Testis (tissue), 3 donors: ENCODE results near the gene LRRD1. TPM values are rescaled to one million over a fixed set of nuclear protein-coding genes. Genes with fewer than 3 reads are reported as not detected.

ENCODE experiments used
- DNase-seq: peaks from one replicate; pipeline ENCODE4 v3.0.0-alpha.2; 2019
- H3K27ac ChIP-seq, 2 donors: fragments of 200-600 bp; sonication (generic); one replicate each; pipeline ENCODE4 v1.5.1; 2019
- H3K27me3 ChIP-seq: fragments of 200-600 bp; sonication (generic); one replicate; pipeline ENCODE4 v1.5.1; 2019
- H3K36me3 ChIP-seq: fragments of 200-600 bp; sonication (generic); one replicate; pipeline ENCODE4 v1.5.1; 2017; ENCODE audit warnings: low read depth; ENCODE audit errors: missing control alignments
- H3K4me1 ChIP-seq: fragments of 200-600 bp; sonication (generic); one replicate; pipeline ENCODE4 v1.5.1; 2019
- H3K4me3 ChIP-seq, 2 donors: fragments of 200-600 bp; sonication (generic); one replicate each; pipeline ENCODE4 v1.5.1; 2017 to 2019
- H3K9me3 ChIP-seq: fragments of 200-600 bp; sonication (generic); one replicate; pipeline ENCODE4 v1.5.1; 2017
- CTCF ChIP-seq, 3 experiments: fragments of 450-650 bp in 2 of 3; fragments of 200-600 bp in 1 of 3; sonication (generic) in 1 of 3; IDR thresholded peaks; one replicate each; pipeline ENCODE4 v1.5.1; 2016 to 2019; ENCODE audit warnings: antibody characterized with exemption in 3 of 3, mild to moderate bottlenecking in 2 of 3, moderate library complexity in 1 of 3
- POLR2A ChIP-seq: fragments of 450-650 bp; IDR thresholded peaks from one replicate; pipeline ENCODE4 v1.6.1; 2017; ENCODE audit warnings: antibody characterized with exemption, mild to moderate bottlenecking, moderate library complexity
- WGBS, 2 donors: methylation state at CpG; one replicate each; pipeline ENCODE4 v1.1.5; 2018; 5-methylcytosine and 5-hydroxymethylcytosine counted together
- intact Hi-C: fragments of 100-400 bp; cut with DNase I; formaldehyde crosslinking; loops from one replicate; pipeline ENCODE4 v1.15.1; 2023; ENCODE audit warnings: low total_unique reads
- microRNA-seq, 2 donors: library from miRNA; unstranded; fragments of <30 nt; microRNA quantifications; one replicate each; pipeline ENCODE4, GENCODE V29; 2016; ENCODE audit warnings: borderline number of aligned reads in 2 of 2, borderline replicate concordance in 1 of 2
- polyA plus RNA-seq: library from polyadenylated mRNA; stranded (reverse); fragments of 350-450 nt; fragmentation: Illumina TruSeq; extraction: RNeasy Lipid Tissue Mini Kit (QIAGEN cat#74804); gene quantifications from one replicate; pipeline ENCODE4 v1.2.3, GENCODE V29; 2014; ENCODE audit warnings: low read depth, low replicate concordance; ENCODE audit not compliant: insufficient read depth
- small RNA-seq, 2 donors: library from RNA; depleted of rRNA; stranded (forward); fragments of <200 nt; gene quantifications; one replicate each; pipeline ENCODE3, GENCODE V24; 2016
- total RNA-seq, 2 donors: library from RNA; depleted of rRNA; stranded (reverse); fragments of >200 nt; gene quantifications; one replicate each; pipeline ENCODE4 v1.2.3, GENCODE V29; 2016

LRRD1 gene
- total and polyA plus RNA-seq, 3 donors from 2014 or later, result 7.7 to 14.8 (median 8.7) TPM

DNA sequence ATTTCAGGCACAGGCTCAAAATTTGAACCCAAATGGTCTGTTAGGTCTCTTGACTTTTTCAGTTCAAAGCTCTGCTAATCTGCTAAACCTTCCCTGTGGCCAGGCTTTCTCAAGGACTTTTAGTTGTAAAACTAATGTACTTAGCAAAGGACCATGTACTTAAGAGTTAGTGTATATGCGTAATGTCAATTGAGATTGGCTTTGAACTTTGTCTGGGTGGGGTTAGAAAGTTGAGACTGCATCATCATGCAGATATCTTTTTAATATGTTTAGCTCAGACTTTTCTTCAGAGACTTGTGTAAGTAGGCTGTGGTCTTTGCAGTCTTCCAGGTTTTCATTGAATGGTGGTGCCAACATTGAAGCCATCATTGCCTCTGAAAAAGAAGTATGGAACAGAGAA is 78.4 kb downstream of the LRRD1 start:
- Histone ChIP-seq H3K9me3 (no peaks in the 10 kb centered on the region), H3K36me3 (no peaks in the 10 kb centered on the region), H3K4me3 (no peak overlapping the region), H3K4me1 (no peaks in the 10 kb centered on the region), H3K27ac (no peak overlapping the region), H3K27me3 (no peaks in the 10 kb centered on the region)
- WGBS, 2 donors, result 97 to 100% methylated on average over 1 of the region's 1 CpG
- DNase-seq, result no peak
- no peak for TF ChIP-seq POLR2A
- no peak for TF ChIP-seq CTCF (IDR thresholded peaks at IDR 0.05)
- intact Hi-C loops, result no loop called here

GRCh38 chr7:92095380-92095779 is 83.6 kb downstream of the LRRD1 start:
- intact Hi-C loops, result no loop called here
- no peaks in the 10 kb centered on the region for H3K9me3 ChIP-seq
- H3K27ac ChIP-seq, result no peak overlapping the region
- H3K36me3 ChIP-seq, result no peaks in the 10 kb centered on the region
- TF ChIP-seq CTCF (IDR thresholded peaks at IDR 0.05), result no peak
- no peak for TF ChIP-seq POLR2A
- DNase-seq, result no peak
- H3K27me3 ChIP-seq, result no peaks in the 10 kb centered on the region
- WGBS, 2 donors, result 77 to 90% methylated on average over 1 of the region's 1 CpG
- H3K4me1 ChIP-seq, result no peaks in the 10 kb centered on the region
- H3K4me3 ChIP-seq, result no peak overlapping the region

Small RNAs within 50 kb of the gene (microRNA-seq; reads per million reads assigned to microRNA genes)
- 0 reads per million in 2 donors for gene MIR1285-1

Small RNAs within 50 kb of the gene (small RNA-seq; reads per million reads assigned to genes)
- 0 reads per million in 2 donors for gene MIR1285-1
- 0 reads per million in 2 donors for gene RF00019

Other genes starting within 250 kb of the LRRD1 start
- 10 to 100 TPM; 67.3 to 69.0 TPM for gene AKAP9, start 238.3 kb downstream of the LRRD1 start, total RNA-seq
- gene AKAP9, start 238.3 kb downstream of the LRRD1 start, polyA plus RNA-seq, result 6.7 TPM
- gene CYP51A1, start 44.7 kb downstream of the LRRD1 start, total RNA-seq, result 100 to 1,000 TPM; 141 to 147 TPM
- 138 TPM for gene CYP51A1, start 44.7 kb downstream of the LRRD1 start, polyA plus RNA-seq
- gene KRIT1, start 66.8 kb upstream of the LRRD1 start, total RNA-seq, result 100 to 1,000 TPM; 116 to 140 TPM
- 45.0 TPM for gene KRIT1, start 66.8 kb upstream of the LRRD1 start, polyA plus RNA-seq
- gene ANKIB1, start 66.8 kb upstream of the LRRD1 start, total RNA-seq, result 10 to 100 TPM; 84.4 to 97.8 TPM
- 66.8 TPM for gene ANKIB1, start 66.8 kb upstream of the LRRD1 start, polyA plus RNA-seq